Activated CD4-positive, alpha-beta T cell treated with anti-CD3 and anti-CD28 coated beads, Interleukin-2, amount 10 ng/mL, durations not matched to agents 7 days and 5 days (primary cell): ENCODE results near the gene WDR93. TPM values are rescaled to one million over a fixed set of nuclear protein-coding genes. Genes with fewer than 3 reads are reported as not detected.
"Not testable (repeated sequence)": the region's sequence is repeated elsewhere in the genome, so short reads cannot be mapped to it uniquely, and the experiment has no call there.

Experiments
- CTCF ChIA-PET: fragments of 350-600 bp; sonication (Branson Sonifier 250); formaldehyde crosslinking; loops from one replicate; lab custom pipeline; 2021; ENCODE audit warnings: antibody characterized with exemption; lab: Charles Lee
- POLR2A ChIA-PET: fragments of 350-600 bp; sonication (Branson Sonifier 250); formaldehyde crosslinking; loops from one replicate; lab custom pipeline; 2021; ENCODE audit warnings: antibody characterized with exemption; lab: Charles Lee
- DNase-seq: peaks from one replicate; pipeline ENCODE4 v3.0.0-alpha.2; 2020
- H3K27ac Mint-ChIP-seq: one replicate; pipeline ENCODE4 v1.8.0; 2021; ENCODE audit warnings: mild to moderate bottlenecking, moderate library complexity, mixed read lengths
- H3K27me3 Mint-ChIP-seq: one replicate; pipeline ENCODE4 v1.8.0; 2021; ENCODE audit warnings: mixed read lengths
- H3K36me3 Mint-ChIP-seq: one replicate; pipeline ENCODE4 v1.8.0; 2021; ENCODE audit warnings: low read depth, mixed read lengths
- H3K4me1 Mint-ChIP-seq: one replicate; pipeline ENCODE4 v1.8.0; 2021; ENCODE audit warnings: mixed read lengths
- H3K4me3 Mint-ChIP-seq: one replicate; pipeline ENCODE4 v1.8.0; 2021; ENCODE audit warnings: mild to moderate bottlenecking, moderate library complexity, mixed read lengths
- H3K9me3 Mint-ChIP-seq: one replicate; pipeline ENCODE4 v1.8.0; 2021; ENCODE audit warnings: mixed read lengths
- total RNA-seq, 2 experiments: library from RNA; stranded (reverse); gene quantifications; one replicate each; pipeline ENCODE4 v1.2.3, GENCODE V29; 2021

The WDR93 gene
- total RNA-seq, 2 experiments from 2014 or later: not detected

GRCh38 chr15:89772932-89773583, 82.4 kb downstream of the WDR93 start:
- H3K9me3 Mint-ChIP-seq: no peaks in the 10 kb centered on the region
- H3K4me3 Mint-ChIP-seq: no peak overlapping the region
- POLR2A ChIA-PET: no interaction called here
- H3K36me3 Mint-ChIP-seq: no peaks in the 10 kb centered on the region
- H3K4me1 Mint-ChIP-seq: no peaks in the 10 kb centered on the region
- no peak for DNase-seq
- CTCF ChIA-PET: interaction anchor here (0.6 to 3.3 kb wide), 7 partner anchors 10 to 1124 kb away, joined by 3 to 23 read pairs (median 3); no protein-coding TSS in a partner anchor
- H3K27me3 Mint-ChIP-seq: peaks cover 14% of the 10 kb centered on the region
- H3K27ac Mint-ChIP-seq: no peak overlapping the region

- Mint-ChIP-seq H3K36me3 (no peaks in the 10 kb centered on the region), H3K27ac (no peak overlapping the region), H3K4me1 (no peaks in the 10 kb centered on the region), H3K4me3 (no peak overlapping the region), H3K9me3 (no peaks in the 10 kb centered on the region), H3K27me3 (peaks cover 21% of the 10 kb centered on the region)
- DNase-seq: no peak
- ChIA-PET POLR2A (no interaction called here), CTCF (interaction anchor here (0.9 to 3.3 kb wide), 5 partner anchors 9 to 102 kb away, joined by 3 to 23 read pairs (median 6); no protein-coding TSS in a partner anchor)
These were observed 83.9 kb downstream of the WDR93 start for GRCh38 chr15:89774492-89774891.

GRCh38 chr15:89775815-89776214, 85.2 kb downstream of the WDR93 start:
- Mint-ChIP-seq H3K4me3 (peak overlapping the region; percentile 32), H3K9me3 (no peaks in the 10 kb centered on the region), H3K27me3 (peaks cover 21% of the 10 kb centered on the region), H3K36me3 (no peaks in the 10 kb centered on the region), H3K27ac (no peak overlapping the region), H3K4me1 (peaks cover 5% of the 10 kb centered on the region)
- DNase-seq: no peak
- ChIA-PET CTCF (interaction anchor here (0.6 to 2.7 kb wide), 4 partner anchors 14 to 101 kb away, joined by 3 to 8 read pairs (median 6); no protein-coding TSS in a partner anchor), POLR2A (no interaction called here)

GRCh38 chr15:89776274-89777072, 85.9 kb downstream of the WDR93 start, which contains the start of gene MESP2:
MESP2 (plus strand) TSS chr15:89776332; CDS start chr15:89776358, 26 bp downstream.
- Mint-ChIP-seq H3K9me3 (no peaks in the 10 kb centered on the region), H3K27ac (no peak within 1 kb of the TSS)
- POLR2A ChIA-PET: no interaction called here

GRCh38 chr15:89777073-89777751, 86.6 kb downstream of the WDR93 start:
- Mint-ChIP-seq H3K36me3 (no peaks in the 10 kb centered on the region), H3K27ac (no peak overlapping the region), H3K9me3 (no peaks in the 10 kb centered on the region), H3K4me1 (peaks cover 11% of the 10 kb centered on the region), H3K27me3 (peaks cover 21% of the 10 kb centered on the region), H3K4me3 (peak overlapping the region; percentile 27)
- DNase-seq: no peak
- ChIA-PET POLR2A (no interaction called here), CTCF (interaction anchor here (1.1 to 1.5 kb wide), 2 partner anchors 16 to 98 kb away, joined by 3 to 4 read pairs; no protein-coding TSS in a partner anchor)

More at GRCh38 chr15:89776274-89777072, 85.9 kb downstream of the WDR93 start, which contains the start of gene MESP2:
- Mint-ChIP-seq H3K4me3 (peak within 1 kb of the TSS; percentile 60), H3K4me1 (peaks cover 11% of the 10 kb centered on the region), H3K27me3 (peaks cover 21% of the 10 kb centered on the region), H3K36me3 (no peaks in the 10 kb centered on the region)
- peak; percentile 54 for DNase-seq
- CTCF ChIA-PET: interaction anchor here (0.6 to 1.5 kb wide), 3 partner anchors 15 to 90 kb away, joined by 3 to 7 read pairs (median 4); no protein-coding TSS in a partner anchor

GRCh38 chr15:89777782-89778380, 87.3 kb downstream of the WDR93 start:
- no peak overlapping the region for H3K27ac Mint-ChIP-seq
- DNase-seq: no peak
- peaks cover 21% of the 10 kb centered on the region for H3K27me3 Mint-ChIP-seq
- ChIA-PET CTCF (interaction anchor here (1.1 to 1.5 kb wide), 2 partner anchors 17 to 97 kb away, joined by 3 to 4 read pairs; no protein-coding TSS in a partner anchor), POLR2A (no interaction called here)
- peaks cover 11% of the 10 kb centered on the region for H3K4me1 Mint-ChIP-seq
- H3K4me3 Mint-ChIP-seq: no peak overlapping the region
- no peaks in the 10 kb centered on the region for H3K9me3 Mint-ChIP-seq
- no peaks in the 10 kb centered on the region for H3K36me3 Mint-ChIP-seq

GRCh38 chr15:89778861-89779260, 88.2 kb downstream of the WDR93 start:
- Mint-ChIP-seq H3K27ac (no peak overlapping the region), H3K27me3 (peaks cover 21% of the 10 kb centered on the region), H3K4me1 (peaks cover 11% of the 10 kb centered on the region), H3K9me3 (no peaks in the 10 kb centered on the region), H3K36me3 (no peaks in the 10 kb centered on the region), H3K4me3 (no peak overlapping the region)
- POLR2A ChIA-PET: no interaction called here
- CTCF ChIA-PET: no interaction called here
- DNase-seq: no peak

GRCh38 chr15:89780601-89781000, 90.0 kb downstream of the WDR93 start:
- ChIA-PET POLR2A (no interaction called here), CTCF (interaction anchor here (0.8 to 1.2 kb wide), 3 partner anchors 26 to 94 kb away, joined by 3 read pairs; partner anchors contain the start of gene MESP1)
- no peak for DNase-seq
- H3K27ac Mint-ChIP-seq: no peak overlapping the region
- H3K27me3 Mint-ChIP-seq: peaks cover 16% of the 10 kb centered on the region
- peaks cover 11% of the 10 kb centered on the region for H3K4me1 Mint-ChIP-seq
- H3K9me3 Mint-ChIP-seq: no peaks in the 10 kb centered on the region
- H3K36me3 Mint-ChIP-seq: no peaks in the 10 kb centered on the region
- no peak overlapping the region for H3K4me3 Mint-ChIP-seq

- H3K27ac Mint-ChIP-seq: no peak overlapping the region
- H3K36me3 Mint-ChIP-seq: no peaks in the 10 kb centered on the region
- peaks cover 11% of the 10 kb centered on the region for H3K4me1 Mint-ChIP-seq
- no peaks in the 10 kb centered on the region for H3K9me3 Mint-ChIP-seq
- peaks cover 14% of the 10 kb centered on the region for H3K27me3 Mint-ChIP-seq
- CTCF ChIA-PET: interaction anchor here (0.8 to 1.2 kb wide), 3 partner anchors 26 to 94 kb away, joined by 3 read pairs; partner anchors contain the start of gene MESP1
- POLR2A ChIA-PET: no interaction called here
- H3K4me3 Mint-ChIP-seq: no peak overlapping the region
- no peak for DNase-seq
These were observed 90.4 kb downstream of the WDR93 start for GRCh38 chr15:89781055-89781454.

- ChIA-PET POLR2A (no interaction called here), CTCF (interaction anchor here (0.7 to 1.2 kb wide), 3 partner anchors 31 to 116 kb away, joined by 3 to 4 read pairs (median 3); partner anchors contain the start of gene MESP1)
- H3K4me1 Mint-ChIP-seq: peaks cover 11% of the 10 kb centered on the region
- DNase-seq: no peak
- H3K27ac Mint-ChIP-seq: no peak overlapping the region
- no peak overlapping the region for H3K4me3 Mint-ChIP-seq
- H3K9me3 Mint-ChIP-seq: no peaks in the 10 kb centered on the region
- no peaks in the 10 kb centered on the region for H3K36me3 Mint-ChIP-seq
- peaks cover 13% of the 10 kb centered on the region for H3K27me3 Mint-ChIP-seq
These were observed 91.4 kb downstream of the WDR93 start for GRCh38 chr15:89781891-89782618.

GRCh38 chr15:89782619-89782950, 92.0 kb downstream of the WDR93 start:
- H3K4me1 Mint-ChIP-seq: peaks cover 11% of the 10 kb centered on the region
- H3K9me3 Mint-ChIP-seq, H3K27ac Mint-ChIP-seq, DNase-seq, POLR2A ChIA-PET, H3K36me3 Mint-ChIP-seq, H3K4me3 Mint-ChIP-seq, H3K27me3 Mint-ChIP-seq: not testable (repeated sequence)
- CTCF ChIA-PET: interaction anchor here (1.1 kb wide), 1 partner anchor 32 kb away, joined by 3 read pairs; the partner anchor contains the start of gene ANPEP
